Endothelial cell of umbilical vein (primary cell): ENCODE measurements around the gene PIGZ.

Experiments
- EZH2 ChIP-seq: IDR thresholded peaks from 2 replicates; pipeline ENCODE4 v1.6.1; 2012; ENCODE audit warnings: borderline replicate concordance, low read depth, mild to moderate bottlenecking, moderate library complexity, low read length, inconsistent platforms; ENCODE audit not compliant: severe bottlenecking
- FOS ChIP-seq: IDR thresholded peaks from 2 replicates; pipeline ENCODE4 v1.6.1; 2011; ENCODE audit warnings: mild to moderate bottlenecking, low read length, moderate library complexity, borderline replicate concordance; ENCODE audit not compliant: insufficient read depth
- GATA2 ChIP-seq: IDR thresholded peaks from 2 replicates; pipeline ENCODE4 v1.7.0; 2011; ENCODE audit warnings: low read depth, mild to moderate bottlenecking, moderate library complexity, mixed read lengths, low read length; ENCODE audit not compliant: insufficient read length, insufficient read depth
- JUN ChIP-seq: IDR thresholded peaks from 2 replicates; pipeline ENCODE4 v1.6.1; 2011; ENCODE audit warnings: borderline replicate concordance, low read depth; ENCODE audit not compliant: insufficient read length, insufficient read depth
- MYC ChIP-seq: IDR thresholded peaks from one replicate; pipeline ENCODE4 v1.6.1; 2011; ENCODE audit warnings: mild to moderate bottlenecking, low read depth, low read length
- POLR2A ChIP-seq: IDR thresholded peaks from 2 replicates; pipeline ENCODE4 v1.6.1; 2012; ENCODE audit warnings: low read depth, mild to moderate bottlenecking, control low read depth, low read length
- POLR2AphosphoS5 ChIP-seq: IDR thresholded peaks from 2 replicates; pipeline ENCODE4 v1.6.1; 2012; ENCODE audit warnings: low read depth, mild to moderate bottlenecking, control low read depth, low read length, moderate library complexity; ENCODE audit not compliant: insufficient read depth
- TF ChIP-seq, protein P1 (sequence below), 2 donors: IDR thresholded peaks; 1 replicate in 1 of 2; 2 replicates in 1 of 2; pipeline ENCODE4 v1.5.1; 2011; ENCODE audit warnings: low read length in 2 of 2, mild to moderate bottlenecking in 2 of 2, moderate library complexity in 2 of 2, control low read depth in 1 of 2, inconsistent platforms in 1 of 2, low read depth in 1 of 2; ENCODE audit not compliant: insufficient read depth in 1 of 2; ENCODE audit errors: extremely low read depth in 1 of 2
- TF ChIP-seq, protein P2 (sequence below): IDR thresholded peaks from 2 replicates; pipeline ENCODE4 v1.6.1; 2011; ENCODE audit not compliant: insufficient read depth, insufficient read length

DNA sequence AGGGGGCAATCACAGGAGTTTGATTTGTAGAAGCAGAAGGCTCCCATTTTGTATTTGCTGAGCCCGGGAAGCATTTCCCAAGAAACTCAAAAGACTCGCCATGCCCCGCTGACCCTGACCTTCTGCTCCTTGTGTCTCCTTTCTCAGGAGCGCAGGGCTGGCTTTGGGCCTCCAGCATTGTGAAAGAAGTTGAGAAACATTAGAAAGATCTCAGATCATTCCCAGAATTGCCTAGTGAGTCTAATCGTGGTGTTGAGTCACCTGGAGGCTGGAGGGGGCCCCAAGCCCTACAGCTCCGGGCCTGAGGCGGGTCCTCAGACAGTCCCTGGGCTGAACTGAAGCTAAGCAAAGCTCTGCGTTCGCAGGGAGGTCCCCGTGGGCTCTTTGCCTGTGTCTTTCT lies 10.9 kb upstream of the PIGZ start:
- TF ChIP-seq POLR2A, result no peak
- TF ChIP-seq, protein P1, sequence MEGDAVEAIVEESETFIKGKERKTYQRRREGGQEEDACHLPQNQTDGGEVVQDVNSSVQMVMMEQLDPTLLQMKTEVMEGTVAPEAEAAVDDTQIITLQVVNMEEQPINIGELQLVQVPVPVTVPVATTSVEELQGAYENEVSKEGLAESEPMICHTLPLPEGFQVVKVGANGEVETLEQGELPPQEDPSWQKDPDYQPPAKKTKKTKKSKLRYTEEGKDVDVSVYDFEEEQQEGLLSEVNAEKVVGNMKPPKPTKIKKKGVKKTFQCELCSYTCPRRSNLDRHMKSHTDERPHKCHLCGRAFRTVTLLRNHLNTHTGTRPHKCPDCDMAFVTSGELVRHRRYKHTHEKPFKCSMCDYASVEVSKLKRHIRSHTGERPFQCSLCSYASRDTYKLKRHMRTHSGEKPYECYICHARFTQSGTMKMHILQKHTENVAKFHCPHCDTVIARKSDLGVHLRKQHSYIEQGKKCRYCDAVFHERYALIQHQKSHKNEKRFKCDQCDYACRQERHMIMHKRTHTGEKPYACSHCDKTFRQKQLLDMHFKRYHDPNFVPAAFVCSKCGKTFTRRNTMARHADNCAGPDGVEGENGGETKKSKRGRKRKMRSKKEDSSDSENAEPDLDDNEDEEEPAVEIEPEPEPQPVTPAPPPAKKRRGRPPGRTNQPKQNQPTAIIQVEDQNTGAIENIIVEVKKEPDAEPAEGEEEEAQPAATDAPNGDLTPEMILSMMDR (IDR thresholded peaks at IDR 0.05; ENCODE audit: extremely low read depth in 1 of 2, insufficient read depth in 1 of 2, low read depth in 1 of 2, low read length in 2 of 2), result no peak
- TF ChIP-seq JUN, result no peak
- TF ChIP-seq FOS, result no peak
- TF ChIP-seq, protein P2, sequence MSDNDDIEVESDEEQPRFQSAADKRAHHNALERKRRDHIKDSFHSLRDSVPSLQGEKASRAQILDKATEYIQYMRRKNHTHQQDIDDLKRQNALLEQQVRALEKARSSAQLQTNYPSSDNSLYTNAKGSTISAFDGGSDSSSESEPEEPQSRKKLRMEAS, result no peak
- TF ChIP-seq POLR2AphosphoS5, result no peak
- TF ChIP-seq EZH2, result no peak
- no peak for TF ChIP-seq GATA2
- no peak for TF ChIP-seq MYC
